ENCODE measurements around the gene KRT75. TPM values are rescaled to one million over a fixed set of nuclear protein-coding genes. Genes with fewer than 3 reads are reported as not detected.
A peak's percentile ranks its signal among the peaks of the same experiment; 100 is the strongest.

Gene KRT75
- total RNA-seq = under 1 TPM in 1 of 4 donors, not detected in 3; 0.44 TPM

DNA sequence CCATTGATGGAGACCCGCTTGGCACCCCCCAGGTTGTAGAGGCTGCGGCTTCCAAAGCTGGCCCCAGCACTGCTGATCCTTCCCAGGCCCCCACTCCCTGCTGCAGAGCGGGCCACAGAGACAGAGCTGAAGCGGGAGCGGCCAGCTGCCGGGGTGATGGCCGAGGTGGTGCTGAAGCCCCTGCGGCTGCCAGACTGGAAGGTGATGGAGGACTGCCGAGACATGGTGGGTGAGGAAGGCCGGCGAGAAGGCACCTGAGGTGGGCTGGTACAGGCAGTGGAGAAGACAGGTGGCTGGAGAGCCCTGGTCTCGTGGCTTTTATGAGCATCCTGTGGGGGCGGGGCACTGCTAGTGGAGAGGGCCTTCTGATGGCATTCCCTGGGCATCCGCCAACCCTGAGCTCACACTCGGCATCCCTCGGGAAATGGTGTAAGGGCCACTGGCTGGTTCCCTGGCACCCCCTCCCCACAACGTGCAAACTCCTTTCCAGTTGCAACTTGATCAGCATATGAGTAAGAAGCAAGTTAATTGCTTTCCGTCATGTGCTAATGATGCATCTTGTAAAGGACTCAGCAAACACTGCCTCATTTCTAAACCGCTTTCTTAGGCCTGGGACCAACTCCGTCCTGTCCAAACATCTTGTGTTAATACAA, at the start of gene KRT75:
Gene KRT75 (minus strand): TSS at position 291 of the 653 bp plus-strand sequence. CDS start 67 bp downstream, at position 224.
- Histone ChIP-seq H3K27me3 (peaks cover 0 to 38% (median 0%) of the 10 kb centered on the region in 4 donors), H3K9me3 (no peaks in the 10 kb centered on the region), H3K4me3 (no peak within 1 kb of the TSS), H3K36me3 (no peaks in the 10 kb centered on the region), H3K27ac (peak within 1 kb of the TSS in 2 of 4 donors; percentile 49 to 61), H3K4me1 (peaks cover 20 to 42% (median 34%) of the 10 kb centered on the region in 3 donors)
- intact Hi-C loops (cut with DNase I) = no loop called here
- TF ChIP-seq, protein P1, sequence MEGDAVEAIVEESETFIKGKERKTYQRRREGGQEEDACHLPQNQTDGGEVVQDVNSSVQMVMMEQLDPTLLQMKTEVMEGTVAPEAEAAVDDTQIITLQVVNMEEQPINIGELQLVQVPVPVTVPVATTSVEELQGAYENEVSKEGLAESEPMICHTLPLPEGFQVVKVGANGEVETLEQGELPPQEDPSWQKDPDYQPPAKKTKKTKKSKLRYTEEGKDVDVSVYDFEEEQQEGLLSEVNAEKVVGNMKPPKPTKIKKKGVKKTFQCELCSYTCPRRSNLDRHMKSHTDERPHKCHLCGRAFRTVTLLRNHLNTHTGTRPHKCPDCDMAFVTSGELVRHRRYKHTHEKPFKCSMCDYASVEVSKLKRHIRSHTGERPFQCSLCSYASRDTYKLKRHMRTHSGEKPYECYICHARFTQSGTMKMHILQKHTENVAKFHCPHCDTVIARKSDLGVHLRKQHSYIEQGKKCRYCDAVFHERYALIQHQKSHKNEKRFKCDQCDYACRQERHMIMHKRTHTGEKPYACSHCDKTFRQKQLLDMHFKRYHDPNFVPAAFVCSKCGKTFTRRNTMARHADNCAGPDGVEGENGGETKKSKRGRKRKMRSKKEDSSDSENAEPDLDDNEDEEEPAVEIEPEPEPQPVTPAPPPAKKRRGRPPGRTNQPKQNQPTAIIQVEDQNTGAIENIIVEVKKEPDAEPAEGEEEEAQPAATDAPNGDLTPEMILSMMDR (IDR thresholded peaks at IDR 0.05) = no peak
- no peak for TF ChIP-seq POLR2A (IDR thresholded peaks at IDR 0.05)
- 65 to 66% methylated on average over 14 to 17 of the region's 20 CpGs for WGBS, 2 donors
- DNase-seq = no peak

DNA sequence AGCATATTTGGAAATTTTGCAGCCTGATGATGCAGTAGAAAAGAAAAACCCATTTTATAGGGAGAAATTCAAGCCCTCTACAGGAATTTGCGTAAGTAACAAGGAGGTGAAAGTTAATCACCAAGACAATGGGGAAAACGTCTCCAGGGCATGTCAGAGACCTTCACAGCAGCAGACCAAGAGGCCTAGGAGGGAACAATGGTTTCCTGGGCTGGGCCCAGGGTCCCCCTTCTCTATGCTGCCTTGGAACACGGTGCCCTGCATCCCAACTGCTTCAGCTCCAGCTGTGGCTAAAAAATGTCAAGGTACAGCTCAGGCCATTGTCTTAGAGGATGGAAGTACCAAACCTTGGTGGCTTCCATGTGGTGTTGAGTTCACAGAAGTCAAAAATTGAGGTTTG, 45.9 kb upstream of the KRT75 start:
- intact Hi-C loops (cut with DNase I) = no loop called here
- Histone ChIP-seq H3K36me3 (no peaks in the 10 kb centered on the region), H3K27me3 (no peaks in the 10 kb centered on the region), H3K9me3 (no peaks in the 10 kb centered on the region), H3K4me3 (no peak overlapping the region), H3K27ac (no peak overlapping the region), H3K4me1 (no peaks in the 10 kb centered on the region)
- TF ChIP-seq, protein P1 (IDR thresholded peaks at IDR 0.05) = no peak
- no peak for TF ChIP-seq POLR2A (IDR thresholded peaks at IDR 0.05)
- 66 to 76% methylated on average over 3 of the region's 3 CpGs for WGBS, 2 donors
- DNase-seq = no peak

DNA sequence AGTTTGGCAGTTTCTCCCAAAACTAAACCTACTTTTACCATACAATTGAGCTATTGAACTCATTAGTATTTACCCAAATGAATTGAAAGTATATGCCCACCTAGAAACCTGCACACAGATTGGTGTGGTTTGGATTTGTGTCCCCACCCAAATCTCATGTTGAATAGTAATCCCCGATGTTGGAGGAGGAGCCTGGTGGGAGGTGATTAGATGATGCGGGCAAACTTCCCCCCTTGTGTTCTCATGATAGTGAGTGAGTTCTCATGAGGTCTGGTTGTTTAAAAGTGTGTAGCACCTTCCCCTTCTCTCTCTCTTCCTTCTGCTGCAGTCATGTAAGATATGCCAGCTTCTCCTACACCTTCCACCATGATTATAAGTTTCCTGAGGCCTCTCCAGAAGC, 43.5 kb upstream of the KRT75 start:
- Histone ChIP-seq H3K4me1 (peaks cover 0 to 7% (median 0%) of the 10 kb centered on the region in 3 donors), H3K4me3 (no peak overlapping the region), H3K9me3 (no peaks in the 10 kb centered on the region), H3K27ac (no peak overlapping the region), H3K36me3 (no peaks in the 10 kb centered on the region), H3K27me3 (no peaks in the 10 kb centered on the region)
- intact Hi-C loops (cut with DNase I) = no loop called here
- DNase-seq = no peak
- WGBS, 2 donors = 56 to 78% methylated on average over 2 of the region's 2 CpGs
- TF ChIP-seq, protein P1 (IDR thresholded peaks at IDR 0.05) = no peak
- TF ChIP-seq POLR2A (IDR thresholded peaks at IDR 0.05) = no peak

DNA sequence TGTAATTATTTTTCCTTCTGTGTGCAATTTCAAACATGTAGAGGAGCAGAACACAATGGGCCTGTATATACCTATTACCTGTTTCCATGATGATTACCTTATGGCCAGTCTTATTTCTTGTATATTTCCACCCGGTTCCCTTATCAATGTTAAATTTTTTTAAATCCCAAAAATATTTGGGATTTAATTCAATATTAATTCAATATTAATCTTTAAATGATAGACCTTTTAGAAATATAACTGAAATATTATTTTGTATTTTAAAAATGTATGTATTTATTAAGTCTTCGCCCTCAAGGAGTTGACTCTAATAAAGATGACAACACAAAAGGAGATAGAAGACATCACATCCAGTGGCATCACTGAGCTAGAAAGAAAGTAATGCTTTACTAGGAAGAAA, 40.0 kb upstream of the KRT75 start:
- intact Hi-C loops (cut with DNase I) = no loop called here
- no peak overlapping the region for H3K4me3 ChIP-seq
- no peaks in the 10 kb centered on the region for H3K36me3 ChIP-seq
- no peaks in the 10 kb centered on the region for H3K9me3 ChIP-seq
- TF ChIP-seq POLR2A (IDR thresholded peaks at IDR 0.05) = no peak
- TF ChIP-seq, protein P1 (IDR thresholded peaks at IDR 0.05) = no peak
- 81 to 87% methylated on average over 2 of the region's 2 CpGs for WGBS, 2 donors
- H3K27ac ChIP-seq = peak overlapping the region in 2 of 4 donors; percentile 56 to 58
- H3K27me3 ChIP-seq = no peaks in the 10 kb centered on the region
- peaks cover 0 to 7% (median 0%) of the 10 kb centered on the region in 3 donors for H3K4me1 ChIP-seq
- no peak for DNase-seq

DNA sequence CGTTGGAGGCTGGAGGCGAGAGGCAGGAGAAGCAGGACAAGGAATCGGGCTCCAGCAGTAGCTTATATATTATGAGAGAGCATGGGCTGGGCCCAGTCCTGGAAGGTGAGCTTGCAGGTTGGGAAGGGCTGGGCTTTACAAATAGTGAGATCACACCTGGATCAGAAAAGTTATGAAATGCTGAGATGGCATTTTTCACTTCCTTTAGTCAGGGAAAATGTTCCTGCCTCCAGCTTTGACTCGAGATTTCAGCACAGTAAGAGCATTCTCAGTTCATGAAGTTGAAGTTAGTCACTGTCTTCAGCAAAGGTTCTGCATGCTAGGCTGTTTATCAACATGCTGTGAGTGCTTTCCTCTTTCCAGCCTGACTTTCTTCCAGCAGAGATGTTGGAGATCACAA, 39.6 kb upstream of the KRT75 start, which contains the start of gene KRT6C:
Gene KRT6C (minus strand): TSS at position 38 of the 400 bp plus-strand sequence. CDS start 68 bp downstream, outside the sequence.
- intact Hi-C loops (cut with DNase I) = no loop called here
- 47 to 60% methylated on average over 3 to 4 of the region's 4 CpGs for WGBS, 2 donors
- H3K27ac ChIP-seq = peak within 1 kb of the TSS in 2 of 4 donors; percentile 56 to 58
- H3K4me1 ChIP-seq = peaks cover 0 to 7% (median 0%) of the 10 kb centered on the region in 3 donors
- no peaks in the 10 kb centered on the region for H3K36me3 ChIP-seq
- TF ChIP-seq, protein P1 (IDR thresholded peaks at IDR 0.05) = no peak
- no peak for TF ChIP-seq POLR2A (IDR thresholded peaks at IDR 0.05)
- H3K4me3 ChIP-seq = no peak within 1 kb of the TSS
- DNase-seq = no peak
- H3K9me3 ChIP-seq = no peaks in the 10 kb centered on the region
- no peaks in the 10 kb centered on the region for H3K27me3 ChIP-seq
